ENCODE measurements around the gene XRCC6.

XRCC6 gene

GRCh38 chr22:41688365-41689211 lies 67.5 kb downstream of the XRCC6 start, which contains the start of gene SNU13:
TSS of gene SNU13 (minus strand) at chr22:41688867. CDS start at chr22:41688796, 71 bp downstream.
- DNase-seq = peak; percentile 94

- no peak for DNase-seq
Measured at GRCh38 chr22:41690476-41690875, 69.4 kb downstream of the XRCC6 start.

GRCh38 chr22:41695211-41695610 lies 74.1 kb downstream of the XRCC6 start:
- DNase-seq = no peak

GRCh38 chr22:41696703-41697102 lies 75.6 kb downstream of the XRCC6 start:
- no peak for DNase-seq

GRCh38 chr22:41697126-41697775 lies 76.2 kb downstream of the XRCC6 start:
- DNase-seq = peak; percentile 89

- DNase-seq = peak; percentile 92
Measured at GRCh38 chr22:41699264-41700107, 78.4 kb downstream of the XRCC6 start, which contains the start of gene MEI1. TSS of gene MEI1 (plus strand) at chr22:41699503. CDS start at chr22:41699539, 36 bp downstream.

GRCh38 chr22:41700108-41700364 lies 78.9 kb downstream of the XRCC6 start:
- no peak for DNase-seq

- no peak for DNase-seq
Measured at GRCh38 chr22:41702763-41703162, 81.7 kb downstream of the XRCC6 start.

- no peak for DNase-seq
Measured at GRCh38 chr22:41709341-41709740, 88.2 kb downstream of the XRCC6 start.

- no peak for DNase-seq
Measured at GRCh38 chr22:41713004-41713403, 91.9 kb downstream of the XRCC6 start.
